Raji (cell line): ENCODE data around the gene NT5DC2.

Source experiments
- POLR2A ChIP-seq: IDR thresholded peaks from 2 replicates; pipeline ENCODE4 v1.6.1; 2011; ENCODE audit warnings: low read depth, low read length, control low read depth; ENCODE audit not compliant: insufficient read depth

NT5DC2 gene

GRCh38 chr3:52492059-52492458 lies 41.6 kb downstream of the NT5DC2 start:
- TF ChIP-seq POLR2A, result no peak

DNA sequence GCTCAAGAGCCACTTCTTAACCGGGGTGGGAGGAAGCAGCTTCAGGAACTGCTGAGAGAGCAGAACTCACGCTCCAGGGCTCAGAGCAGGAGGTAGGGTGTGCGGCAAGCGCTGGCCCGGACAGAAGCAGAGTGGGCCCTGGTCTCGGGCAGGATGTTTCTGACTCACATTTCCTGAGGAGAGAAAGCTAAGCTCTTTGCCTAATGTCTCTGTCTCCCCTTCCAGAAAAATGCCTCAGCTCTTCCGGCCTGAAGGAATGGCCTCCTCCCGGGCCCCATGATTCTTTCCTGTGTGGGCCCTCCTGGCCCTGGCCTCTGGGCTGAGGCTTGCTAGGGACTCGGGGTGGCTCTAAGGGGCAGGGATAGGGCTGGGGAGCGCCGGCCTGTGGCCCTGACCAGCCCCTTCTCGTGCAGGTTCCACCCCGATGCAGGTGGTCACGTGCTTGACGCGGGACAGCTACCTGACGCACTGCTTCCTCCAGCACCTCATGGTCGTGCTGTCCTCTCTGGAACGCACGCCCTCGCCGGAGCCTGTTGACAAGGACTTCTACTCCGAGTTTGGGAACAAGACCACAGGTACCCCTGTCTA lies 42.6 kb downstream of the NT5DC2 start:
- no peak for TF ChIP-seq POLR2A

- no peak for TF ChIP-seq POLR2A
Measured at GRCh38 chr3:52490035-52490938, 43.4 kb downstream of the NT5DC2 start.

- no peak for TF ChIP-seq POLR2A
Measured at GRCh38 chr3:52489453-52489852, 44.2 kb downstream of the NT5DC2 start.

GRCh38 chr3:52488746-52489145 lies 44.9 kb downstream of the NT5DC2 start:
- no peak for TF ChIP-seq POLR2A

GRCh38 chr3:52487788-52488691 lies 45.6 kb downstream of the NT5DC2 start:
- TF ChIP-seq POLR2A, result no peak

- no peak for TF ChIP-seq POLR2A
Measured at GRCh38 chr3:52487050-52487787, 46.4 kb downstream of the NT5DC2 start.

DNA sequence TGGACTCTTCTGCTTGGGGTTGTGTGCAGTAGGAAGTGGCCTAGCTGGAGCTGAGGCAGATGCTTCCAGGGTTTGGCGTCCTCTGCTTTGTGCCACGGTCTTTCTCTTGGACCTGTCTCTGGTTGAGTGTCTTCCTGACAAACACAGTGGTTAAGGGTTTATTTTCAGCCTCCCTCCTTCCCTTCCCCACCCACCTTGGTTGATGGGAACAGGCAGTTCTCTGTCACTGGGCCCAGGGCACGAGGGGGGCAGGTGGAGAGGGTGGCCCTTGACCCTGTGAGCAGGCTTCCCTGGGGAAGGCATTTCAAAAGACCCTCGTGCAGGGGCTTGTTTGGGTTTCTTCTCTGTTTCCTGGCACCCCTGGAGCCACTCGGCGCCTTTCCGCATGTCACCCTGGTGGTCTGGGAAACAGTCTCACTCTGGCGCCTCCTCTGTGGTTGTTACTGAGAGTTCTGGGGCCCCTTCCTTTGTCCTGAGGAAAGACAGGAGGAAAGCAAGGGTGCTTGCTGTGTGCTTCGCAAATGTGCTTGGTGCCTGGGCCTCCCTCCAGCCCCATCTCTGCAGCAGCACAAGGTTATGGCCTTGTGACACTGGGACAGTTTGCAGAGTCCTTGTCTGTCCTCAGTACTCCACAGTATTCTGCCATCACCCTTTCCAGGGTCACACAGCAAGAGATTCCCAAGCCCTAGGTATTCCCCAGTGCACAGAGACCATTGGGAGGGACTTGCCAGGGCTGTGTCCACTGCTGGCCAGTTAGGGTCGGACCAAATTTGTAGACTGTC lies 48.8 kb downstream of the NT5DC2 start:
- no peak for TF ChIP-seq POLR2A

GRCh38 chr3:52483577-52484381 lies 49.9 kb downstream of the NT5DC2 start:
- no peak for TF ChIP-seq POLR2A

GRCh38 chr3:52483081-52483480 lies 50.6 kb downstream of the NT5DC2 start:
- no peak for TF ChIP-seq POLR2A

DNA sequence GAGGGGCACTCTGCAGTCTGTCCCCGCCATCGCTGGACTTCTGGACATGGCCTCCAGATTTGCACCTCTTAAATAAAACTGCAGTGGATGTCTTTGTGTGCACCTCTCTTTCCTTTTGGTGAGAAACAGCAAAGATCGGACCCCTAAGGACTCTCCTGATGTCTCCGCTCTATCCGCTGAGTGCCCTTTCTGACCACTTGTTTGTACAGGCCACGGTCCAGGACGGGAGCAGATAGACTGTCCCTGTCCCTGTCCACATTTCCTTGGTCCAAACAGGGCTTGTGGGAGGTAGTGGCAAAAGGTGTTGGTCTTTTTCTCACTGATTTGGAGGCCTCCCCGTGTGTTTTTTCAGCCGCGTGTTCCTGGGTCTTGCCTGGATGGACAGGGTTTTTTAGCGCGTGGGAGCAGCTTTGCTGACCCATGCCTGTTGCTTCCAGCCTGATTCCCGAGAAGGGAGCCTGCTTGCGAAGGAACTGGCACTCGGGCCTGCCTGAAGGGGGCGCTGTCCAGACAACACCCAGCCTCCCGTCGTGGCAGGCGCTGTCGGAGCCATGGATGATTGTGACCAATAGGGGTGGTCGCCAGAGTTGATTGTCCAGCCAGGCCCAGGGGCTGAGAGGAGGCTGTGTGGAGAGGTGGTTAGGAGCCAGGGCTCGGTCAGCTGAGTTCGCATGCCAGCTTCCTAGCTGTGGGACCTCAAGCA lies 51.7 kb downstream of the NT5DC2 start:
- no peak for TF ChIP-seq POLR2A
